Stimulated activated CD8-positive, alpha-beta memory T cell treated with anti-CD3 and anti-CD28 coated beads, Interleukin-7, amount 100 ng/mL, for 4 hours (primary cell): ENCODE measurements around the gene UBE2N.

Experiments used
- DNase-seq, 2 donors: peaks; one replicate each; pipeline ENCODE4 v3.0.0-alpha.2; 2020; ENCODE audit warnings: low read depth in 2 of 2

UBE2N gene, protein sequence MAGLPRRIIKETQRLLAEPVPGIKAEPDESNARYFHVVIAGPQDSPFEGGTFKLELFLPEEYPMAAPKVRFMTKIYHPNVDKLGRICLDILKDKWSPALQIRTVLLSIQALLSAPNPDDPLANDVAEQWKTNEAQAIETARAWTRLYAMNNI

GRCh38 chr12:93441617-93442410 is at the start of gene UBE2N:
Gene UBE2N (minus strand): TSS chr12:93441947. CDS start chr12:93441884, 63 bp downstream.
- DNase-seq: peak; percentile 92 to 97

- DNase-seq: no peak
Observed at GRCh38 chr12:93484315-93484981, 42.7 kb upstream of the UBE2N start.

GRCh38 chr12:93483151-93483807 is 41.5 kb upstream of the UBE2N start:
- DNase-seq: no peak

GRCh38 chr12:93482721-93483120 is 41.0 kb upstream of the UBE2N start:
- no peak for DNase-seq

GRCh38 chr12:93476555-93476954 is 34.8 kb upstream of the UBE2N start:
- no peak for DNase-seq

GRCh38 chr12:93469386-93469785 is 27.6 kb upstream of the UBE2N start:
- no peak for DNase-seq

DNA sequence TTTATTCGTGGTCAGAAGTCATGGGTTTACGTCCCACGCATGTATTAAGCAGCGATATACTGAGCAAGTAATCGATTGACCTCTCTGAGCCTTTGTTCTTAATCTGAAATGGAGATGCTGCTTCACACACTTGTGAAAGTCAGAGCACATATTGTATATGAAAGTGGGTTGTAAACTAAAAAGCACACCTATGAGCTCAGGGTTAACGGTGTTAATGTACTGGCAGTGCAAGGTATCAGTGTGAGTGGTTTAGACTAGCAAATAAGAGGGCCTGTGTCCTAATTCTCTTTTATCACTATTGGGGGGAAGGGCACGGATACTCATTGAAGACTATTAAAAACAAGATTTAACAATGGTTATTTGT is 26.2 kb upstream of the UBE2N start:
- no peak for DNase-seq

DNA sequence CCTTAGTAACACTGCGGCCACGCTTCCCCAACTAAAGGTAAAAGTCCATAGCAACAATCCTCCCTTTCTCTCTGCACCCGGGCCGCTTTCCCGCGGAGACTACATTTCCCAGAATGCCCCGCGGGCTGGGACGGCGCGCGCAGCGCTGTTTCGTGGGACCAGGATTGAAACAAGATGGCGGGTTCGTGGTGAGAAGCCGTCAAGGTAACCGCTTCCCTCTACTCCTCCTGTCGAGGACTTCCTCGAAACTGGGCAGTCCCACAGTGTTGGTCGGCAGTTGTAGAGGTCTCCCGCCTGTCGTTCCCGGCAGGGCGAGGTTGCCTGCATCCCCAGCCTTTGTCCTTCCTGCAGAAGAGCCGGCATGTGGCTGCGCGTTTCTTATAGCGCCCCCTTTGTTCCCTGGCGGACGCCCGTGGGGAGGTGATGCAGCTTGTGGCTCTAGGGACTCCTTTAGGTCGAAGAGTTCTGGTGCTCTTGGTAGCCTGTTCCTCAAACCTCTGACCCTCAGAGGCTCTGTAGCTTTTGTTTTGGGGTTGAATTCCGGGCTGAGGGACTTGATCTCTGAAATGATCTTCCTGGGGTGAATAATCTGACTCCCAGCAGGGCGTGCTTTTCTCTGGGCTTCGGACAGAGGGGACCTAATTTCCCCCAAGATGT is 25.7 kb upstream of the UBE2N start, which contains the start of gene MRPL42:
MRPL42 (plus strand) TSS at position 164 of the 657 bp plus-strand sequence. CDS start 1,772 bp downstream, outside the sequence.
- peak; percentile 83 to 84 for DNase-seq

- no peak for DNase-seq
Observed at GRCh38 chr12:93466625-93467350, 25.0 kb upstream of the UBE2N start.

DNA sequence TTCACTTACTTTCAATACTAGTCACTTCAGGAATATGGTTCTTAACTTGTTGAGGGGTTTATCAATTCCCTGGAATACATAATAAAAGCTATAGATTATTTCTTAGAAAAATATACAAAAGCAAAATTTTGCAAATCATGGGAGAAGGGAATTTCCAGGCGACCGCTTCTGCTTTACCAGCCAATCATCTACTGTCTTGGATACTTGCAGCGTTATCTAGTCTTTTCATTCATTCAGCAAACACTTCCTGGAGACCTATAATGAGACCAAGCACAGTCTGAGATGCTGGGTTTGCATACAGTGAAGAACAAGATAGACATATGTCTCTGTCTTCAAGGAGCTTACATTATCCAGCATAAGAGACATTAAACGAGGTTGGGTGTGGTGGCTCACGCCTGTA is 24.1 kb upstream of the UBE2N start:
- no peak for DNase-seq

- peak in 1 of 2 donors; percentile 7 for DNase-seq
Observed at GRCh38 chr12:93461503-93461902, 19.8 kb upstream of the UBE2N start.

DNA sequence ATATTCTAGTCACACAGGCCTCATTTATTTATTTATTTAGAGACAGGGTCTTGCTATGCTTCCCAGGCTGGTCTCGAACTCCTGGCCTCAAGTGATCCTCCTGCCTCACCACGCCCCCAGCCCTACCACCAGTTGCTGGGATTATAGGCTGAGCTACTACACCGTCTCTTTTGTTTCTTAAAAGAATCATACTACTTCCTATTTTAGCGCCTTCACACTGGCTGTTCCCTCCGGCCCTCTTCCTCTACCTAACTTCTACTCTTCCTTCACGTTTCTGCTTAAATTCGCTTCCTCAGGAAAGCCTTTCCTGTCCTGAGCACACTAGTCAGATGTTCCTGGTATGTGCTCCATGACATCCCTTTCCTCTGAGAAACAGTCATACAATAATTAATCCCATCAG is 19.2 kb upstream of the UBE2N start:
- no peak for DNase-seq

GRCh38 chr12:93460003-93460402 is 18.3 kb upstream of the UBE2N start:
- no peak for DNase-seq

- DNase-seq: no peak
Observed at GRCh38 chr12:93459097-93459496, 17.4 kb upstream of the UBE2N start.

DNA sequence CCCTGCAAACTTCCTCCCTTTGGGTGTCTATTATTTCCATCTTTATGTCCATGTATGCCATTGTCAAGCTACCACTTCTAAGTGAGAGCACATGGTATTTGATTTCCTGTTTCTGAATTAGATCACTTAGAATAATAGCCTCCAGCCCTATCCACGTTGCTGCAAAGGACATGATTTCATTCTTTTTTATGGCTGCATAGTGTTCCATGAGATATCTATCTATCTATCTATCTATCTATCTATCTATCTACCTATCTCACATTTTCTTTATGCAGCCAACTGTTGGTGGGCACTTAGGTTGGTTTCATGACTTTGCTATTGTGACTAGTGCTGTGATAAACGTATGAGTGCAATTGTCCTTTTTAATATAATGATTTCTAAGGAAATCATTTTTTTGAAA is 14.3 kb upstream of the UBE2N start:
- DNase-seq: no peak

DNA sequence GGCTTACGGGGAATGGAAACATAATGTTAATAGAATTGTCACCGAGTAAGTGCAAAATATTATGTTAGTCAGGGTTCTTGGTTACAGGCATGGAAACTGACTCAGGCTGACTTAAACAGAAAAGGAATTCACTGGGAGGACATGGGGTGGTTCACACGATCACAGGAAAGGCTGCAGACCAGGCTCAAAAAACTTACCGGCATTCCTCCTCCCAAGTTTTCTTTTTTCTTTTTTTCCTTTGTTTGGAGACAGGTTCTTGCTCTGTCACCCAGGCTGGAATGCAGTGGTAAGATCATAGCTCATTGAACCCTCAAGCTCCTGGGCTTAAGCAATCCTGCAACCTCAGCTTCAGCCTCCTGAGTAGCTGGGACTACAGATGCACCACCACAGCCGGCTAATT is 11.9 kb upstream of the UBE2N start:
- no peak for DNase-seq

GRCh38 chr12:93451423-93452158 is 9.8 kb upstream of the UBE2N start:
- DNase-seq: no peak

DNA sequence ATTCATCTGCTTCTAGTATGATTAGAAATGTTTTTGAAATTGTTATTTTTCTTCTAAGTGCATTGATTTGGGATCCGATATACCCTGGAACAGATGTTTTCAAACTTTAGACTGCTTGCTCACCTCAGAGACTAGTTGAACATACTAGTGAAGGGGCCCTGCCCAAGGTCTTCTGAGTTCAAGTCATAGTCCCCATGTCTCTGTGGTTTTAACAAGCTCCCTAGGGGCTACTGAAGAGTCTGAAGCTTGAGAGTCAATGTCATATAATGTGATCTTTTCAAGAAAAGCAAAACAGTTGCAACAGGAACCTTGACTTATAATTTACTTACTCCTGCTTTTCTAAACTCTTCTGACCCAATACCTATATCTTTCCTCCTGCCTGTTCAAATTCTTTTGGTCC is 7.5 kb upstream of the UBE2N start:
- DNase-seq: no peak

GRCh38 chr12:93448796-93449195 is 7.0 kb upstream of the UBE2N start:
- DNase-seq: no peak

DNA sequence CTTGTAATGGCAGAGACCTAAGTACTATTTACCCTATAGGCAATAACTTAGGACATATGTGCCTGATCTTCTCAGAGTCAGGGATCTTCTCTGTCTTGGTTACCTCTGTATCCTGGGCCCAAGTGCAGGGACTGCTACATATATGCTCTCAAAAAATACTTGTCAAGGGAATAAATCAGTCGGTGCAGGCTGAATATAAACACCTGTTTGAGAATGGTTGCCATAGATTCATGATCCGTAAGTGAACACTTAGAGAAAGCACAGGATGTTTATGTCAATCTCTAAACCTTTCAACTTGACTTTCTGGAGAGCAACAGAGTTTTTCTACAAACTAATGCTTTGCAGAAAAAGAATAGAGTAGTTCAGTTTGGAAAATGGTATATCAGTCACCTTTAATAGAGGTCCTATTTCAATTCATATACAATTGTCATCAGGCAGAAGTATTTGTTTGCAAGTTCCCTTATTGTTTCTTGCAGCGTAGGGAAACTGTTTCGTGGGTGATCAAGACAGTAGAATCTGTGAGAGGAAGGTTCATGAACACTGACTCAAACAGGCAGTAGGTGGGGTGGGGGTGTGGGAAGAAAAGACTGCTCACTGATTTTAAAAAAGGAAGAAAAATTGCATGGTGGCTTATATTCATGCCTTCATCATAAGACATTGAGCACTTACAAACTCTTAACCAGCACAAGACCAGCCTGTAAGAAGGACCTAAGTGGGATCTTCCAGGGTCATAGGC is 6.0 kb upstream of the UBE2N start:
- DNase-seq: no peak
